IMR-90 (cell line): ENCODE measurements around the gene PIK3CB.
"Not testable (repeated sequence)": the region's sequence is repeated elsewhere in the genome, so short reads cannot be mapped to it uniquely, and the experiment has no call there.

Experiments
- CEBPB ChIP-seq: IDR thresholded peaks from 2 replicates; pipeline ENCODE4 v1.6.1; 2012; ENCODE audit warnings: low read depth, low read length, improper control_type of control experiment
- FOS ChIP-seq: fragments of 150-350 bp; IDR thresholded peaks from 2 replicates; pipeline ENCODE4 v1.6.1; 2016; ENCODE audit warnings: low read depth, low read length
- MAZ ChIP-seq: IDR thresholded peaks from 2 replicates; pipeline ENCODE4 v1.6.1; 2012; ENCODE audit warnings: low read depth, mild to moderate bottlenecking, low read length, improper control_type of control experiment, moderate library complexity, borderline replicate concordance
- MXI1 ChIP-seq: IDR thresholded peaks from 2 replicates; pipeline ENCODE4 v1.6.1; 2012; ENCODE audit warnings: low read depth, mild to moderate bottlenecking, low read length, moderate library complexity, borderline replicate concordance
- POLR2A ChIP-seq: IDR thresholded peaks from 2 replicates; pipeline ENCODE4 v1.6.1; 2012; ENCODE audit warnings: mild to moderate bottlenecking, low read depth, low read length
- TF ChIP-seq, protein P1 (sequence below): conservative IDR thresholded peaks from 2 replicates; pipeline ENCODE4 v1.5.1; 2012; ENCODE audit warnings: mild to moderate bottlenecking, low read depth, low read length, improper control_type of control experiment
- TF ChIP-seq, protein P2 (sequence below): fragments of 150-350 bp; IDR thresholded peaks from 2 replicates; pipeline ENCODE4 v1.6.1; 2017; ENCODE audit warnings: mild to moderate bottlenecking, antibody characterized with exemption, low read length, low read depth

GRCh38 chr3:138604106-138604595 is 230.6 kb downstream of the PIK3CB start:
- TF ChIP-seq, protein P1, sequence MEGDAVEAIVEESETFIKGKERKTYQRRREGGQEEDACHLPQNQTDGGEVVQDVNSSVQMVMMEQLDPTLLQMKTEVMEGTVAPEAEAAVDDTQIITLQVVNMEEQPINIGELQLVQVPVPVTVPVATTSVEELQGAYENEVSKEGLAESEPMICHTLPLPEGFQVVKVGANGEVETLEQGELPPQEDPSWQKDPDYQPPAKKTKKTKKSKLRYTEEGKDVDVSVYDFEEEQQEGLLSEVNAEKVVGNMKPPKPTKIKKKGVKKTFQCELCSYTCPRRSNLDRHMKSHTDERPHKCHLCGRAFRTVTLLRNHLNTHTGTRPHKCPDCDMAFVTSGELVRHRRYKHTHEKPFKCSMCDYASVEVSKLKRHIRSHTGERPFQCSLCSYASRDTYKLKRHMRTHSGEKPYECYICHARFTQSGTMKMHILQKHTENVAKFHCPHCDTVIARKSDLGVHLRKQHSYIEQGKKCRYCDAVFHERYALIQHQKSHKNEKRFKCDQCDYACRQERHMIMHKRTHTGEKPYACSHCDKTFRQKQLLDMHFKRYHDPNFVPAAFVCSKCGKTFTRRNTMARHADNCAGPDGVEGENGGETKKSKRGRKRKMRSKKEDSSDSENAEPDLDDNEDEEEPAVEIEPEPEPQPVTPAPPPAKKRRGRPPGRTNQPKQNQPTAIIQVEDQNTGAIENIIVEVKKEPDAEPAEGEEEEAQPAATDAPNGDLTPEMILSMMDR, result not testable (repeated sequence)
- TF ChIP-seq, protein P2, sequence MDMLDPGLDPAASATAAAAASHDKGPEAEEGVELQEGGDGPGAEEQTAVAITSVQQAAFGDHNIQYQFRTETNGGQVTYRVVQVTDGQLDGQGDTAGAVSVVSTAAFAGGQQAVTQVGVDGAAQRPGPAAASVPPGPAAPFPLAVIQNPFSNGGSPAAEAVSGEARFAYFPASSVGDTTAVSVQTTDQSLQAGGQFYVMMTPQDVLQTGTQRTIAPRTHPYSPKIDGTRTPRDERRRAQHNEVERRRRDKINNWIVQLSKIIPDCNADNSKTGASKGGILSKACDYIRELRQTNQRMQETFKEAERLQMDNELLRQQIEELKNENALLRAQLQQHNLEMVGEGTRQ, result not testable (repeated sequence)
- not testable (repeated sequence) for TF ChIP-seq POLR2A, MAZ, FOS, MXI1, CEBPB
